ENCODE data around the gene PDZD2.

The PDZD2 gene

GRCh38 chr5:32067774-32068470 is 429.0 kb downstream of the PDZD2 start:
- no peak for DNase-seq
- H3K36me3 ChIP-seq = no peaks in the 10 kb centered on the region
- no peaks in the 10 kb centered on the region for H3K9me3 ChIP-seq (ENCODE audit: severe bottlenecking)
- no peak overlapping the region for H3K4me3 ChIP-seq (ENCODE audit: low read depth, low read length)
- no peak for TF ChIP-seq CTCF (IDR thresholded peaks at IDR 0.05; ENCODE audit: low read depth, low read length)
- H3K27ac ChIP-seq = no peak overlapping the region
- no peaks in the 10 kb centered on the region for H3K27me3 ChIP-seq (ENCODE audit: insufficient read depth, low read depth, severe bottlenecking)

GRCh38 chr5:32068561-32068960 is 429.6 kb downstream of the PDZD2 start:
- no peak overlapping the region for H3K4me3 ChIP-seq (ENCODE audit: low read depth, low read length)
- no peaks in the 10 kb centered on the region for H3K36me3 ChIP-seq
- no peak for DNase-seq
- TF ChIP-seq CTCF (IDR thresholded peaks at IDR 0.05; ENCODE audit: low read depth, low read length) = no peak
- no peak overlapping the region for H3K27ac ChIP-seq
- no peaks in the 10 kb centered on the region for H3K27me3 ChIP-seq (ENCODE audit: insufficient read depth, low read depth, severe bottlenecking)
- peaks cover 3% of the 10 kb centered on the region for H3K9me3 ChIP-seq (ENCODE audit: severe bottlenecking)

- Histone ChIP-seq H3K36me3 (no peaks in the 10 kb centered on the region), H3K27ac (no peak overlapping the region), H3K9me3 (ENCODE audit: severe bottlenecking) (peaks cover 3% of the 10 kb centered on the region), H3K27me3 (ENCODE audit: insufficient read depth, low read depth, severe bottlenecking) (no peaks in the 10 kb centered on the region), H3K4me3 (ENCODE audit: low read depth, low read length) (no peak overlapping the region)
- TF ChIP-seq CTCF (IDR thresholded peaks at IDR 0.05; ENCODE audit: low read depth, low read length) = no peak
- DNase-seq = no peak
These were observed 430.5 kb downstream of the PDZD2 start for GRCh38 chr5:32069396-32069795.

- Histone ChIP-seq H3K36me3 (no peaks in the 10 kb centered on the region), H3K27ac (no peak overlapping the region), H3K27me3 (ENCODE audit: insufficient read depth, low read depth, severe bottlenecking) (no peaks in the 10 kb centered on the region), H3K4me3 (ENCODE audit: low read depth, low read length) (no peak overlapping the region), H3K9me3 (ENCODE audit: severe bottlenecking) (peaks cover 3% of the 10 kb centered on the region)
- no peak for TF ChIP-seq CTCF (IDR thresholded peaks at IDR 0.05; ENCODE audit: low read depth, low read length)
- no peak for DNase-seq
These were observed 432.5 kb downstream of the PDZD2 start for GRCh38 chr5:32071351-32071944.

GRCh38 chr5:32072054-32072453 is 433.1 kb downstream of the PDZD2 start:
- TF ChIP-seq CTCF (IDR thresholded peaks at IDR 0.05; ENCODE audit: low read depth, low read length) = no peak
- DNase-seq = no peak
- Histone ChIP-seq H3K9me3 (ENCODE audit: severe bottlenecking) (peaks cover 3% of the 10 kb centered on the region), H3K27ac (no peak overlapping the region), H3K27me3 (ENCODE audit: insufficient read depth, low read depth, severe bottlenecking) (no peaks in the 10 kb centered on the region), H3K4me3 (ENCODE audit: low read depth, low read length) (no peak overlapping the region), H3K36me3 (no peaks in the 10 kb centered on the region)

All from WERI-Rb-1 (cell line).